Transverse colon (tissue), 4 donors: ENCODE measurements around the gene ADK.

ENCODE experiments used
- CTCF ChIP-seq, 5 experiments: fragments of 200-600 bp in 3 of 5; fragments of 450-650 bp in 2 of 5; sonication (generic) in 3 of 5; IDR thresholded peaks; 1 replicate in 2 of 5; 2 replicates in 3 of 5; pipeline ENCODE4 v1.5.1; 2016 to 2017; ENCODE audit warnings: antibody characterized with exemption in 5 of 5, inconsistent platforms in 3 of 5, mild to moderate bottlenecking in 2 of 5, moderate library complexity in 1 of 5
- EP300 ChIP-seq: sonication (generic); formaldehyde crosslinking; IDR thresholded peaks from one replicate; pipeline ENCODE4 v1.6.1; 2017; ENCODE audit warnings: antibody characterized with exemption, low read depth
- POLR2A ChIP-seq: fragments of 450-650 bp; IDR thresholded peaks from one replicate; pipeline ENCODE4 v1.6.1; 2016; ENCODE audit warnings: antibody characterized with exemption, mild to moderate bottlenecking, moderate library complexity
- POLR2AphosphoS5 ChIP-seq, 3 donors: sonication (generic); formaldehyde crosslinking; IDR thresholded peaks; one replicate each; pipeline ENCODE4 v1.6.1; 2016; ENCODE audit warnings: antibody characterized with exemption in 3 of 3

- TF ChIP-seq CTCF (IDR thresholded peaks at IDR 0.05) (no peak), EP300 (no peak), POLR2AphosphoS5 (IDR thresholded peaks at IDR 0.05) (peak in 2 of 3 donors; percentile 28 to 64), POLR2A (no peak)
Observed at GRCh38 chr10:74145133-74145532, 5.9 kb upstream of the ADK start.
